ENCODE results near the gene CREB5. TPM values are rescaled to one million over a fixed set of nuclear protein-coding genes. Genes with fewer than 3 reads are reported as not detected.

The CREB5 gene
- total RNA-seq, 1 donor from 2014 or later: 8.9 TPM

- Histone ChIP-seq H3K4me3 (no peak overlapping the region), H3K27me3 (no peaks in the 10 kb centered on the region), H3K4me1 (peaks cover 3% of the 10 kb centered on the region), H3K9me3 (no peaks in the 10 kb centered on the region), H3K36me3 (no peaks in the 10 kb centered on the region), H3K27ac (no peak overlapping the region)
- DNase-seq (no peak), ATAC-seq (peak; percentile 39)
- intact Hi-C loops (cut with DNase I): no loop called here
- TF ChIP-seq CTCF (IDR thresholded peaks at IDR 0.05): no peak
Observed at GRCh38 chr7:28533731-28534531, 121.6 kb downstream of the CREB5 start.

- no peak overlapping the region for H3K4me3 ChIP-seq
- peaks cover 3% of the 10 kb centered on the region for H3K4me1 ChIP-seq
- H3K36me3 ChIP-seq: no peaks in the 10 kb centered on the region
- peak; percentile 15 for TF ChIP-seq CTCF (IDR thresholded peaks at IDR 0.05)
- no peak overlapping the region for H3K27ac ChIP-seq
- H3K27me3 ChIP-seq: no peaks in the 10 kb centered on the region
- H3K9me3 ChIP-seq: no peaks in the 10 kb centered on the region
- no peak for DNase-seq
- intact Hi-C loops (cut with DNase I): no loop called here
- ATAC-seq: no peak
Observed at GRCh38 chr7:28536259-28536658, 123.9 kb downstream of the CREB5 start.

- no peak for ATAC-seq
- intact Hi-C loops (cut with DNase I): no loop called here
- TF ChIP-seq CTCF (IDR thresholded peaks at IDR 0.05): no peak
- H3K4me3 ChIP-seq: no peak overlapping the region
- H3K9me3 ChIP-seq: no peaks in the 10 kb centered on the region
- H3K27me3 ChIP-seq: peaks cover 4% of the 10 kb centered on the region
- H3K27ac ChIP-seq: no peak overlapping the region
- no peak for DNase-seq
- no peaks in the 10 kb centered on the region for H3K36me3 ChIP-seq
- no peaks in the 10 kb centered on the region for H3K4me1 ChIP-seq
Observed at GRCh38 chr7:28539289-28539981, 127.1 kb downstream of the CREB5 start.

GRCh38 chr7:28542410-28542809, 130.1 kb downstream of the CREB5 start:
- no peaks in the 10 kb centered on the region for H3K36me3 ChIP-seq
- ATAC-seq (no peak), DNase-seq (no peak)
- H3K27me3 ChIP-seq: peaks cover 4% of the 10 kb centered on the region
- intact Hi-C loops (cut with DNase I): no loop called here
- no peak overlapping the region for H3K4me3 ChIP-seq
- no peaks in the 10 kb centered on the region for H3K4me1 ChIP-seq
- no peak overlapping the region for H3K27ac ChIP-seq
- no peak for TF ChIP-seq CTCF (IDR thresholded peaks at IDR 0.05)
- H3K9me3 ChIP-seq: no peaks in the 10 kb centered on the region

GRCh38 chr7:28544453-28545117, 132.3 kb downstream of the CREB5 start:
- Histone ChIP-seq H3K27me3 (peaks cover 4% of the 10 kb centered on the region), H3K27ac (no peak overlapping the region), H3K9me3 (no peaks in the 10 kb centered on the region), H3K4me3 (no peak overlapping the region), H3K36me3 (no peaks in the 10 kb centered on the region), H3K4me1 (no peaks in the 10 kb centered on the region)
- DNase-seq (no peak), ATAC-seq (no peak)
- intact Hi-C loops (cut with DNase I): no loop called here
- no peak for TF ChIP-seq CTCF (IDR thresholded peaks at IDR 0.05)
